Endothelial cell of umbilical vein (primary cell): ENCODE measurements around the gene PPP3CA. TPM values are rescaled to one million over a fixed set of nuclear protein-coding genes. Genes with fewer than 3 reads are reported as not detected.

Source experiments
- BruUV-seq: library from RNA; stranded (reverse); fragments of 400-500 nt; replicated peaks from 2 replicates; lab custom pipeline; 2021; lab: Mats Ljungman, UMichigan
- CTCF ChIA-PET: fragments of 300-600, 350-600 bp; sonication (Branson Sonifier 250); formaldehyde crosslinking; loops from one replicate; lab custom pipeline; 2021; ENCODE audit warnings: antibody characterized with exemption, inconsistent platforms; lab: Charles Lee
- POLR2A ChIA-PET: fragments of 300-600, 350-600 bp; sonication (Branson Sonifier 250); formaldehyde crosslinking; loops from one replicate; lab custom pipeline; 2021; ENCODE audit warnings: antibody characterized with exemption, inconsistent platforms; lab: Charles Lee
- DNase-seq: peaks from one replicate; pipeline ENCODE4 v3.0.0-alpha.2; 2011; ENCODE audit warnings: low read depth, low spot score
- FAIRE-seq: peaks from 2 replicates; lab custom pipeline; 2011; peaks lifted over from hg19 to GRCh38; lab: Jason Lieb, UNC
- H2AFZ ChIP-seq: 2 replicates; pipeline ENCODE4 v1.6.0; 2012; ENCODE audit warnings: low read depth, low read length, control low read depth, inconsistent platforms
- H3K27ac ChIP-seq: 2 replicates; pipeline ENCODE4 v1.5.1; 2011; ENCODE audit warnings: low read depth, mild to moderate bottlenecking, control low read depth, low read length, moderate library complexity; ENCODE audit not compliant: insufficient read depth
- H3K27me3 ChIP-seq, 2 experiments: 2 replicates each; pipeline versions ENCODE4 v1.6.0 to v1.6.1; 2011; ENCODE audit warnings: low read length in 2 of 2, mixed read lengths in 1 of 2; ENCODE audit not compliant: control insufficient read depth in 2 of 2, insufficient read depth in 2 of 2
- H3K36me3 ChIP-seq, 2 experiments: 2 replicates in 1 of 2; 3 replicates in 1 of 2; pipeline ENCODE4 v1.5.1; 2011; ENCODE audit warnings: low read length in 2 of 2, mild to moderate bottlenecking in 1 of 2, moderate library complexity in 1 of 2; ENCODE audit not compliant: control insufficient read depth in 2 of 2, insufficient read depth in 2 of 2; ENCODE audit errors: extremely low read depth in 1 of 2
- H3K4me1 ChIP-seq: 3 replicates; pipeline ENCODE4 v1.5.1; 2011; ENCODE audit warnings: mild to moderate bottlenecking, low read length; ENCODE audit not compliant: control insufficient read depth, insufficient read depth; ENCODE audit errors: extremely low read depth
- H3K4me2 ChIP-seq: 2 replicates; pipeline ENCODE4 v1.6.1; 2011; ENCODE audit warnings: low read length, control low read depth, mixed read lengths; ENCODE audit not compliant: insufficient read depth
- H3K4me3 ChIP-seq, 3 experiments: fragments of 200-600 bp in 1 of 3; sonication (generic), shearing (Covaris generic) in 1 of 3; replicated peaks in 1 of 3; 2 replicates each; pipeline ENCODE4 v1.5.1; 2011 to 2016; ENCODE audit warnings: control low read depth in 3 of 3, low read length in 3 of 3, mild to moderate bottlenecking in 2 of 3, inconsistent platforms in 1 of 3, low read depth in 1 of 3, moderate library complexity in 1 of 3; ENCODE audit not compliant: insufficient read depth in 1 of 3
- H3K79me2 ChIP-seq: 2 replicates; pipeline ENCODE4 v1.6.0; 2012; ENCODE audit warnings: low read length, inconsistent platforms; ENCODE audit not compliant: control insufficient read depth, insufficient read depth
- H3K9ac ChIP-seq: replicated peaks from 2 replicates; pipeline ENCODE3; 2011; ENCODE audit warnings: low read length, control low read depth; ENCODE audit not compliant: insufficient read depth; ENCODE audit errors: extremely low read depth
- H3K9me1 ChIP-seq: replicated peaks from 3 replicates; pipeline ENCODE4 v1.6.0; 2011; ENCODE audit warnings: mild to moderate bottlenecking, low read length; ENCODE audit not compliant: control insufficient read depth, insufficient read depth; ENCODE audit errors: extremely low read depth
- H3K9me3 ChIP-seq: replicated peaks from 2 replicates; pipeline ENCODE4 v1.5.1; 2012; ENCODE audit warnings: low read length, inconsistent platforms; ENCODE audit not compliant: control insufficient read depth, insufficient read depth
- H4K20me1 ChIP-seq: replicated peaks from 2 replicates; pipeline ENCODE3; 2011; ENCODE audit warnings: mild to moderate bottlenecking, low read length; ENCODE audit not compliant: control insufficient read depth, insufficient read depth; ENCODE audit errors: extremely low read depth
- EZH2 ChIP-seq: IDR thresholded peaks from 2 replicates; pipeline ENCODE4 v1.6.1; 2012; ENCODE audit warnings: borderline replicate concordance, low read depth, mild to moderate bottlenecking, moderate library complexity, low read length, inconsistent platforms; ENCODE audit not compliant: severe bottlenecking
- FOS ChIP-seq: IDR thresholded peaks from 2 replicates; pipeline ENCODE4 v1.6.1; 2011; ENCODE audit warnings: mild to moderate bottlenecking, low read length, moderate library complexity, borderline replicate concordance; ENCODE audit not compliant: insufficient read depth
- GATA2 ChIP-seq: IDR thresholded peaks from 2 replicates; pipeline ENCODE4 v1.7.0; 2011; ENCODE audit warnings: low read depth, mild to moderate bottlenecking, moderate library complexity, mixed read lengths, low read length; ENCODE audit not compliant: insufficient read length, insufficient read depth
- JUN ChIP-seq: IDR thresholded peaks from 2 replicates; pipeline ENCODE4 v1.6.1; 2011; ENCODE audit warnings: borderline replicate concordance, low read depth; ENCODE audit not compliant: insufficient read length, insufficient read depth
- MYC ChIP-seq: IDR thresholded peaks from one replicate; pipeline ENCODE4 v1.6.1; 2011; ENCODE audit warnings: mild to moderate bottlenecking, low read depth, low read length
- POLR2A ChIP-seq: IDR thresholded peaks from 2 replicates; pipeline ENCODE4 v1.6.1; 2012; ENCODE audit warnings: low read depth, mild to moderate bottlenecking, control low read depth, low read length
- POLR2AphosphoS5 ChIP-seq: IDR thresholded peaks from 2 replicates; pipeline ENCODE4 v1.6.1; 2012; ENCODE audit warnings: low read depth, mild to moderate bottlenecking, control low read depth, low read length, moderate library complexity; ENCODE audit not compliant: insufficient read depth
- dilution Hi-C: fragments of 300-500 bp; cut with MboI; formaldehyde crosslinking; loops from one replicate; pipeline ENCODE4 v1.15.0; 2019; ENCODE audit warnings: low sequenced_read_pairs; ENCODE audit not compliant: extremely low pct_ligation_motif_present
- intact Hi-C: fragments of 100-400 bp; cut with micrococcal nuclease; formaldehyde crosslinking; loops from one replicate; pipeline ENCODE4 v1.10.0; 2022
- polyA plus RNA-seq, 4 experiments: library from polyadenylated mRNA; depleted of rRNA in 3 of 4; stranded (reverse) in 3 of 4; unstranded in 1 of 4; fragments of >200 nt; gene quantifications; 2 replicates each; pipeline versions ENCODE4 v1.2.1 to v1.2.3, GENCODE V29; 2011 to 2012; ENCODE audit warnings: missing spikeins in 1 of 4
- total RNA-seq: library from RNA; stranded (reverse); gene quantifications from 2 replicates; pipeline ENCODE4 v1.2.3, GENCODE V29; 2021
- TF ChIP-seq, protein P1 (sequence below), 2 donors: IDR thresholded peaks; 1 replicate in 1 of 2; 2 replicates in 1 of 2; pipeline ENCODE4 v1.5.1; 2011; ENCODE audit warnings: low read length in 2 of 2, mild to moderate bottlenecking in 2 of 2, moderate library complexity in 2 of 2, control low read depth in 1 of 2, inconsistent platforms in 1 of 2, low read depth in 1 of 2; ENCODE audit not compliant: insufficient read depth in 1 of 2; ENCODE audit errors: extremely low read depth in 1 of 2
- TF ChIP-seq, protein P2 (sequence below): IDR thresholded peaks from 2 replicates; pipeline ENCODE4 v1.6.1; 2011; ENCODE audit not compliant: insufficient read depth, insufficient read length

Gene PPP3CA
- total and polyA plus RNA-seq, 2 donors (not counting 3 experiments of a cell fraction or from before 2014, with no cell fraction given), result 7.0 to 43.3 TPM

DNA sequence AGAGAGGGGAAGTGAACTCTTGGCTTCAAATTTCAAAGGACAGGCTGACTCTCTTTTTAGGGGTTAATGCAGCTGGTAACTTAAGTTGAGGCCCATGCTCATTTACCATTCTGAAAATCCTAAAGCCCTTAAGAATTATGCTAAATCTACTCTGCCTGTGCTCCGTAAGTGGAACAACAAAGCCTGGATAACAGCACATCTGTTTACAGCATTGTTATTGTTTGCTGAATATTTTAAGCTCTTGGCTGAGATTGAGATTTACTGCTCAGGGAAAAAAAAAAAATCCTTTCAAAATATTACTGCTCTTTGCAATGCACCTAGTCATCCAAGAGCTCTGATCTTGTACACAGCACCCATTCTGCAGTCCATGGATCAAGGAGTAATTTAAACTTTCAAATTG lies 17.7 kb downstream of the PPP3CA start:
- H3K4me2 ChIP-seq, result no peak overlapping the region
- no peaks in the 10 kb centered on the region for H3K9me1 ChIP-seq
- DNase-seq (no peak), FAIRE-seq (no peak)
- no peaks in the 10 kb centered on the region for H3K9me3 ChIP-seq
- peaks cover 6% of the 10 kb centered on the region for H4K20me1 ChIP-seq
- no peak for TF ChIP-seq POLR2A
- TF ChIP-seq POLR2AphosphoS5, result no peak
- no peak for TF ChIP-seq JUN
- no peak overlapping the region for H3K4me3 ChIP-seq
- ChIA-PET CTCF (no interaction called here), POLR2A (no interaction called here)
- no TSS peak for BruUV-seq
- H3K36me3 ChIP-seq, result no peaks in the 10 kb centered on the region
- dilution Hi-C loops, result no loop called here
- H3K27ac ChIP-seq, result no peak overlapping the region
- no peak overlapping the region for H2AFZ ChIP-seq
- H3K79me2 ChIP-seq, result peaks cover 9% of the 10 kb centered on the region
- no peak overlapping the region for H3K9ac ChIP-seq
- intact Hi-C loops, result no loop called here
- H3K4me1 ChIP-seq, result no peaks in the 10 kb centered on the region
- no peaks in the 10 kb centered on the region for H3K27me3 ChIP-seq

DNA sequence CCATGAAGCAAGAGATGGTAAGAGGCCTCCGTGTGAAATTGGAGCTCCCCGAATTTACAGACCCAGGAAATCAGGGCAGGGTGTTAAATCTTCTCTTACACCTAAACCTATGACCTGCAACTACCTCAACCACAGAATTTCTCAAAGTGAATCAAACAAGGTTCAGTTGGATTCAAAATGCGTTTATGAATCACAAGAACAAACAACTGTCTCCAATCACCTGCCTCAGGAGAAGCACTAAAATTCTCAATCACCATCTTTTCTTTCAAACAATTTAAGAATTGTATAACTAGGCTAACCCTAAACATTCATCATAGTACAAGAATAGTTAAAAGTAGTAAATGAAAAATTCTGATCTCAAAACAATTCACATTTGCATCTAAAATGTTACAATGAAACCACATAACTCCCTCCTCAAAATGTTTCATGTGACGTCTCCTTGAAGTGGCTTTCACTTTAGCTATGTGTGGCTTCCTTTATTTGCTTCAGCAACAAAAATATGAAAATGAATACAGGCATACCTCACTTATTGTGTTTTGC lies 19.2 kb downstream of the PPP3CA start:
- no peaks in the 10 kb centered on the region for H3K36me3 ChIP-seq
- no peak overlapping the region for H2AFZ ChIP-seq
- peaks cover 6% of the 10 kb centered on the region for H4K20me1 ChIP-seq
- peaks cover 14% of the 10 kb centered on the region for H3K79me2 ChIP-seq
- no peaks in the 10 kb centered on the region for H3K9me3 ChIP-seq
- H3K27ac ChIP-seq, result no peak overlapping the region
- dilution Hi-C loops, result no loop called here
- ChIA-PET POLR2A (no interaction called here), CTCF (interaction anchor here (1.1 to 2.5 kb wide), 2 partner anchors 9 to 16 kb away, joined by 3 to 7 read pairs; no protein-coding TSS in a partner anchor)
- H3K9me1 ChIP-seq, result no peaks in the 10 kb centered on the region
- H3K4me1 ChIP-seq, result no peaks in the 10 kb centered on the region
- TF ChIP-seq POLR2AphosphoS5, result no peak
- no peak for TF ChIP-seq MYC
- TF ChIP-seq, protein P1, sequence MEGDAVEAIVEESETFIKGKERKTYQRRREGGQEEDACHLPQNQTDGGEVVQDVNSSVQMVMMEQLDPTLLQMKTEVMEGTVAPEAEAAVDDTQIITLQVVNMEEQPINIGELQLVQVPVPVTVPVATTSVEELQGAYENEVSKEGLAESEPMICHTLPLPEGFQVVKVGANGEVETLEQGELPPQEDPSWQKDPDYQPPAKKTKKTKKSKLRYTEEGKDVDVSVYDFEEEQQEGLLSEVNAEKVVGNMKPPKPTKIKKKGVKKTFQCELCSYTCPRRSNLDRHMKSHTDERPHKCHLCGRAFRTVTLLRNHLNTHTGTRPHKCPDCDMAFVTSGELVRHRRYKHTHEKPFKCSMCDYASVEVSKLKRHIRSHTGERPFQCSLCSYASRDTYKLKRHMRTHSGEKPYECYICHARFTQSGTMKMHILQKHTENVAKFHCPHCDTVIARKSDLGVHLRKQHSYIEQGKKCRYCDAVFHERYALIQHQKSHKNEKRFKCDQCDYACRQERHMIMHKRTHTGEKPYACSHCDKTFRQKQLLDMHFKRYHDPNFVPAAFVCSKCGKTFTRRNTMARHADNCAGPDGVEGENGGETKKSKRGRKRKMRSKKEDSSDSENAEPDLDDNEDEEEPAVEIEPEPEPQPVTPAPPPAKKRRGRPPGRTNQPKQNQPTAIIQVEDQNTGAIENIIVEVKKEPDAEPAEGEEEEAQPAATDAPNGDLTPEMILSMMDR (IDR thresholded peaks at IDR 0.05; ENCODE audit: extremely low read depth in 1 of 2, insufficient read depth in 1 of 2, low read depth in 1 of 2, low read length in 2 of 2), result no peak
- TF ChIP-seq EZH2, result no peak
- no peak for TF ChIP-seq POLR2A
- no peak for TF ChIP-seq JUN
- no peak for TF ChIP-seq FOS
- TF ChIP-seq, protein P2, sequence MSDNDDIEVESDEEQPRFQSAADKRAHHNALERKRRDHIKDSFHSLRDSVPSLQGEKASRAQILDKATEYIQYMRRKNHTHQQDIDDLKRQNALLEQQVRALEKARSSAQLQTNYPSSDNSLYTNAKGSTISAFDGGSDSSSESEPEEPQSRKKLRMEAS, result no peak
- no peak for TF ChIP-seq GATA2
- DNase-seq (no peak), FAIRE-seq (no peak)
- intact Hi-C loops, result no loop called here
- H3K9ac ChIP-seq, result no peak overlapping the region
- H3K4me3 ChIP-seq, result no peak overlapping the region
- H3K27me3 ChIP-seq, result no peaks in the 10 kb centered on the region
- H3K4me2 ChIP-seq, result no peak overlapping the region
- no TSS peak for BruUV-seq
